ENCODE measurements around the gene NIPAL3.
"Not testable (repeated sequence)": the region's sequence is repeated elsewhere in the genome, so short reads cannot be mapped to it uniquely, and the experiment has no call there.

NIPAL3 gene

GRCh38 chr1:24517898-24518297 lies 102.3 kb downstream of the NIPAL3 start:
- TF ChIP-seq Cebpa-rat (IDR thresholded peaks at IDR 0.05) = no peak
- Histone ChIP-seq H3K4me1 (no peaks in the 10 kb centered on the region), H4K20me1 (no peaks in the 10 kb centered on the region; a peak in 1 of 22 replicates), H3K9me3 (replicated peaks in 1 of 11) (no peaks in the 10 kb centered on the region; a peak in 1 of 22 replicates), H3K27ac (no peak overlapping the region), H3K4me3 (no peak overlapping the region), H3K27me3 (no peaks in the 10 kb centered on the region), H3K36me3 (peaks cover 0 to 18% (median 0%) of the 10 kb centered on the region in 11 experiments; a peak in 3 of 22 replicates), H3K4me2 (no peak overlapping the region), H3K9ac (no peak overlapping the region)

- not testable (repeated sequence) for H3K4me1 ChIP-seq; H4K20me1 ChIP-seq; H3K27me3 ChIP-seq; H3K9me3 ChIP-seq (replicated peaks in 1 of 11); H3K4me3 ChIP-seq; H3K27ac ChIP-seq; H3K9ac ChIP-seq; H3K4me2 ChIP-seq
- H3K36me3 ChIP-seq = peaks cover 0 to 18% (median 0%) of the 10 kb centered on the region in 11 experiments; a peak in 2 of 22 replicates
Measured at GRCh38 chr1:24520282-24520681, 104.7 kb downstream of the NIPAL3 start.

Data from BLaER1 treated with 17β-estradiol and CSF1 and Interleukin-3, amounts not matched to agents 10 nM and 100 nM (cell line).